GM12872 (cell line): Measurements from ENCODE around the gene BRIP1.

Source experiments
- CTCF ChIP-seq: IDR thresholded peaks from 3 replicates; pipeline ENCODE4 v1.5.1; 2011; ENCODE audit warnings: low read depth, mild to moderate bottlenecking, low read length, moderate library complexity; ENCODE audit not compliant: insufficient read depth

BRIP1 gene

GRCh38 chr17:61686113-61686512, 177.2 kb downstream of the BRIP1 start:
- TF ChIP-seq CTCF, result no peak

- no peak for TF ChIP-seq CTCF
Observed at GRCh38 chr17:61684818-61685217, 178.5 kb downstream of the BRIP1 start.

GRCh38 chr17:61684172-61684571, 179.2 kb downstream of the BRIP1 start:
- TF ChIP-seq CTCF, result no peak

GRCh38 chr17:61683466-61683865, 179.9 kb downstream of the BRIP1 start:
- TF ChIP-seq CTCF, result no peak

- TF ChIP-seq CTCF, result no peak
Observed at GRCh38 chr17:61680921-61681320, 182.4 kb downstream of the BRIP1 start.

DNA sequence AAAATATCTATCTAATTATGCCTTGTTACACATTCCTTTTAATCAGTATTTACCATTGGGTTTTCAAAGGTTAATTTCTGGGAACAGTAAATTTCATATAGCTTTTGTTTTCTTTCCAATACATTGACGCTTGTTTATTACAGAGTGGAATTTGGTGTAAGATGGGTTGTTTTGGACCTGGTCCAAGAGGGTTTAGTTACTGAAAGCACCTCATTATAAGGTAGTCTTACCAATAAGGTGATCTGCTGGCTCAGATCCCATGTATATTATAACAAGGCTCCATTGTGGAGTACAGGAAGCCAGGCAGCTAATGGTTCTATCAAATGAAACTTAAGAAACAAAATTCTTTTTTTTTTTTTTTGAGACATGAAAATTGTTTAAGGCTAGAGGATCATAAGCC, 185.0 kb downstream of the BRIP1 start:
- no peak for TF ChIP-seq CTCF

GRCh38 chr17:61672140-61672539, 191.2 kb downstream of the BRIP1 start:
- TF ChIP-seq CTCF, result no peak

GRCh38 chr17:61670691-61671090, 192.6 kb downstream of the BRIP1 start:
- TF ChIP-seq CTCF, result no peak
